Stimulated activated memory B cell treated with anti-CD40 and anti-IgM and Interleukin-4, amounts not matched to agents 10 μg/mL and 1 μg/mL and 100 μg/mL, for 72 hours (primary cell): ENCODE data around the gene SLC35G2.
"Not testable (repeated sequence)": the region's sequence is repeated elsewhere in the genome, so short reads cannot be mapped to it uniquely, and the experiment has no call there.

Experiments
- ATAC-seq: fragments of 150-1000 bp; cut with Tn5 transposase; 2 replicates; pipeline ENCODE4 v1.10.0; 2021
- H3K27ac Mint-ChIP-seq: one replicate; pipeline ENCODE4 v1.8.0; 2022; ENCODE audit warnings: mild to moderate bottlenecking, mixed read lengths
- H3K27me3 Mint-ChIP-seq: one replicate; pipeline ENCODE4 v1.8.0; 2022; ENCODE audit warnings: mixed read lengths
- H3K36me3 Mint-ChIP-seq: one replicate; pipeline ENCODE4 v1.8.0; 2022; ENCODE audit warnings: mixed read lengths
- H3K4me1 Mint-ChIP-seq: one replicate; pipeline ENCODE4 v1.8.0; 2022; ENCODE audit warnings: mixed read lengths
- H3K4me3 Mint-ChIP-seq: one replicate; pipeline ENCODE4 v1.8.0; 2022; ENCODE audit warnings: mild to moderate bottlenecking, moderate library complexity, mixed read lengths
- H3K9me3 Mint-ChIP-seq: one replicate; pipeline ENCODE4 v1.8.0; 2022; ENCODE audit warnings: mixed read lengths

SLC35G2 gene

DNA sequence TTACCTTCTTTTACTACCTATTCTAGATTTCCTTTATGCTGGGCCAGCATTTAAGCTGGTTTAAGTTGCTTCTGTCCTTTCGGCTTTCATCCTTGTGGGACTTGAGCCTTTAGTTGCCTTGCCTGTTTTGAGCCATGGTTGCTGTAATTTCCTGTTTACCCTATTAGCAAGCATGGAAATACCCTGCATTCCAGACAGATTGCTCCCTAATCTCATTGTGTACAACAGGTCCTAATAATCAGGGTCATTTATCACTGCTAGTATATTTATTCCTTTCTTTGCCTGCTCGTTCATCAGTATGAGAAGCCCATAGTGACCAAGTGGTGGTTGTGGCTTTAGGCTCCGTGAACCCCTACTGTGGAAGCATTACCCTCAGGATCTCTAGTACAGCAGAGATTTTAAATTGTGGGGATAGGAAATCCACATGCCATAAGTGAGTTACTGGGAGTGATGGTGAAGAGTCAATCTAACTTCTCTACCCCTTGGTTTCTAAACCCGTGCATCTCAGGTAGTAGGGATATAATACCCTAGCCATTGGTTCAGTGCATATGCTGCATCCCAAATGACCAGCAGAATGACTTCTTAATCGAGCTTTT, 75.0 kb downstream of the SLC35G2 start:
- Mint-ChIP-seq H3K27me3 (no peaks in the 10 kb centered on the region), H3K27ac (no peak overlapping the region), H3K4me1 (peaks cover 40% of the 10 kb centered on the region), H3K4me3 (no peak overlapping the region), H3K9me3 (peaks cover 4% of the 10 kb centered on the region), H3K36me3 (peaks cover 44% of the 10 kb centered on the region)
- no peak for ATAC-seq

DNA sequence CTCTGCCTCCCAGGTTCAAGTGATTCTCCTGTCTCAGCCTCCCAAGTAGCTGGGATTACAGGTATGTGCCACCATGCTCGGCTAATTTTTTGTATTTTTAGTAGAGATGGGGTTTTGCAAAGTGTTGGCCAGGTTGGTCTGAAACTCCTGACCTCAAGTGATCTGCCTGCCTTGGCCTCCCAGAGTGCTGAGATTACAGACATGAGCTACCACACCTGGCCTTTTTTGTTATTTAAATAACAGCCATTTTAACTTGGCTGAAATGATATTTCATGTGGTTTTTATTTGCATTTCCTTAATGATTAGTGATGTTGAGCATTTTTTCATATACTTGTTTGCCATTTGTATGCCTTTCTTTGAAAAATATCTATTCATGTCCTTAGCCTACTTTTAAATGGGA, 78.2 kb downstream of the SLC35G2 start:
- Mint-ChIP-seq H3K36me3 (peaks cover 39% of the 10 kb centered on the region), H3K4me1 (peaks cover 67% of the 10 kb centered on the region)
- H3K27ac Mint-ChIP-seq, H3K9me3 Mint-ChIP-seq, ATAC-seq, H3K27me3 Mint-ChIP-seq, H3K4me3 Mint-ChIP-seq: not testable (repeated sequence)

DNA sequence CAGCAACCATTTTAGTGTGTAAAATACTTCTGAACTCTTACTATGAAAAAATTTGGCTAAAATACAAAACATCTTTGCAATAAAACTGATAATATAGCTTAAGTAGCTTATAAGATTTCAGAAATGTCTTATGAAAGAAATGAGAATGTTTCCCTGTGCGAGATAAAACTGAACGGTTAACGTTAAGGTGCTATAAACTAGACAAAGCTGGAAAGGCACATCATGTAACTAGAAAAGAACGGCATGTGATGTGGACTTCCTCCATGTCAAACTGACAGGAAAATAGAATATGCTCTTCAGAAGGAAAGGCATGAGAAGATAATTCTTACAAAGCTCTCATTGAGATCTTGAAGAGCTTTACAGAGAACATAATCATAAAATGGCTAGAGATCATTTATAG, 79.6 kb downstream of the SLC35G2 start:
- H3K4me1 Mint-ChIP-seq, result peaks cover 67% of the 10 kb centered on the region
- H3K4me3 Mint-ChIP-seq, result no peak overlapping the region
- no peak for ATAC-seq

DNA sequence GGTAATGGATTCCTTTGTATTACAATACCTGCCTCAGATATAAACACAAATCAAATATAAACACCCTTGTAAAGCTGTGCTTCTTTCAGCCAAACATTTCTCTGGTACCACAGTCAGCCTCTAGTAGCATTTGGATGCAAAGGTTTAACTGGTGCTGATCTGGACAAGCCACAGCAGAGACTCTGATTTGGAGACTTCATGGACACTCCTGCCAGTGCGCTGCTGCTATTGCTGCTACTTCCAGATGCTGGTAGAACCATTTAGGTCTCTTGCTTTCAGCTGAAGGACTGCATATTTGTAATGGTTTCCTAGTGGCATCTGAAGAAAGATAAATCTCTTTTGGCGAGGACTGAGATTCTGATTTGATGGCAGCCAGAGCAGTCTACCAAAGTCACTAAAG, 80.0 kb downstream of the SLC35G2 start:
- Mint-ChIP-seq H3K27ac (no peak overlapping the region), H3K36me3 (peaks cover 39% of the 10 kb centered on the region), H3K9me3 (peaks cover 6% of the 10 kb centered on the region), H3K4me3 (no peak overlapping the region), H3K4me1 (peaks cover 67% of the 10 kb centered on the region), H3K27me3 (no peaks in the 10 kb centered on the region)
- no peak for ATAC-seq

More for the DNA sequence above, 79.6 kb downstream of the SLC35G2 start:
- Mint-ChIP-seq H3K27me3 (no peaks in the 10 kb centered on the region), H3K9me3 (peaks cover 2% of the 10 kb centered on the region), H3K27ac (no peak overlapping the region), H3K36me3 (peaks cover 35% of the 10 kb centered on the region)

DNA sequence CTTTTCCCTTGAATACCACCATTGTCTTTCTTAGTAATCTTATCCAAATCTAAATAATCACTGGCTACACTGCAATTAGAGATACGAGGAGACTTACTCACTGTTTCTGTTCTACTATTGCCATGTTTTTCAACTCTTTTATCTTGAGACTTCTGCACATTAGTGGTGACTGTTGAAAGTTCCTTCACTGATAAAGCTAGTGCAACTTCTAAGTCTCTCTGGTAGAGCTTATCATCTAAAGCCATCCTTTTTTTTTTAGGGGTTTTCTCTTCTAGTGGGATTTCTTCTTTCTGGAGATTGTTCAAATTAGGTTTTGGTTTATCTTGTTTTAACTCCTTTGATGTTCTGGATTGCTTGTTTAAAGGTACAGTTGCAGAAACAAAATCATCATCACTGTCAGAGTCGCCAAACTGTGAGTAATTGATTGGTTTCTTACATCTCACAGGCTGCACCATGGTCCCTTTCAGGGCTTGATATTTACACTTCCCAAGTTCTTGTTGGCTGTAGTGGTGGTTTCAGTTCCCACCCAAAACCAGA, 80.8 kb downstream of the SLC35G2 start:
- peaks cover 40% of the 10 kb centered on the region for H3K36me3 Mint-ChIP-seq

DNA sequence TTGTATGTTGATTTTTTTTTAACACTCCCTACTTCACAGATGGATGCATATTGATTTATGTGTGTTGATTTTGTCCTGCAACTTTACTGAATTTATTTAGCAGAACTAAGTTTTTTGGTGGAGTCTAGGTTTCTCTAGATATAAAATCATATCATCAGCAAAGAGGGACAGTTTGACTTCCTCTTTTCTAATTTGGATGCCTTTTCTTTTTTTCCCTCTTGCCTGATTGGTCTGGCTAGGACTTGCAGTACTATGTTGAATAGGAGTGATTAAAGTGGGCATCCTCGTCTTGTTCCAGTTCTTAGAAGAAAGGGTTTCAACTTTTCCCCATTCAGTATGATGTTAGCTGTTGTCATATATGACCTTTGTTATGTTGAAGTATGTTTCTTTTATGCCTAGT, 81.8 kb downstream of the SLC35G2 start:
- H3K36me3 Mint-ChIP-seq, result peaks cover 48% of the 10 kb centered on the region
- ATAC-seq, H3K27me3 Mint-ChIP-seq, H3K9me3 Mint-ChIP-seq, H3K4me3 Mint-ChIP-seq: not testable (repeated sequence)
- peaks cover 65% of the 10 kb centered on the region for H3K4me1 Mint-ChIP-seq
- peak overlapping the region; percentile 46 for H3K27ac Mint-ChIP-seq

More for the DNA sequence above, 80.8 kb downstream of the SLC35G2 start:
- Mint-ChIP-seq H3K4me3 (no peak overlapping the region), H3K4me1 (peaks cover 64% of the 10 kb centered on the region), H3K27me3 (no peaks in the 10 kb centered on the region), H3K27ac (peak overlapping the region; percentile 46), H3K9me3 (peaks cover 6% of the 10 kb centered on the region)
- ATAC-seq, result no peak

- Mint-ChIP-seq H3K27ac (peak overlapping the region; percentile 46), H3K4me1 (peaks cover 72% of the 10 kb centered on the region), H3K4me3 (no peak overlapping the region), H3K36me3 (peaks cover 49% of the 10 kb centered on the region), H3K27me3 (no peaks in the 10 kb centered on the region), H3K9me3 (peaks cover 6% of the 10 kb centered on the region)
- ATAC-seq, result no peak
Observed at GRCh38 chr3:136901391-136901790, 82.5 kb downstream of the SLC35G2 start.

- H3K27ac Mint-ChIP-seq, result peak overlapping the region; percentile 46
- H3K4me3 Mint-ChIP-seq, H3K9me3 Mint-ChIP-seq, ATAC-seq, H3K27me3 Mint-ChIP-seq: not testable (repeated sequence)
- peaks cover 74% of the 10 kb centered on the region for H3K4me1 Mint-ChIP-seq
- H3K36me3 Mint-ChIP-seq, result peaks cover 49% of the 10 kb centered on the region
Observed at GRCh38 chr3:136902530-136902929, 83.6 kb downstream of the SLC35G2 start.

DNA sequence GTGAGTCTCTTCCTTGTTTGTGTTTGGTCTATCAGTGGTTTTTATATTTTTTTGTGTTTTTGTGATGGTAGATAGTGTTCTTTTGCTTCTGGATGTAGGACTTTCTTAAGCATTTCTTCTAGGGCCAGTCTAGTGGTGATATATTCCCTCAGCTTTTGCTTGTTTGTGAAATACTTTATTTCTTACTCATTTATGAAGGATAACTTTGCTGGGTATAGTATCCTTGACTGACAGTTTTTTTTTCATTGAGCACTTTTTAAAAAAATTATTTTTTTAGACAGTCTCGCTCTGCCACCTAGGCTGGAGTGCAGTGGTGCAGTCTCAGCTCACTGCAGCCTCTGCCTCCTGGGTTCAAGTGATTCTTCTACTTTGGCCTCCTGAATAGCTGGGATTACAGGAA, 85.0 kb downstream of the SLC35G2 start:
- Mint-ChIP-seq H3K27me3 (no peaks in the 10 kb centered on the region), H3K9me3 (peaks cover 6% of the 10 kb centered on the region), H3K36me3 (peaks cover 49% of the 10 kb centered on the region), H3K4me3 (no peak overlapping the region), H3K27ac (no peak overlapping the region), H3K4me1 (peaks cover 80% of the 10 kb centered on the region)
- ATAC-seq, result no peak

- Mint-ChIP-seq H3K36me3 (peaks cover 44% of the 10 kb centered on the region), H3K27me3 (no peaks in the 10 kb centered on the region), H3K4me3 (no peak overlapping the region), H3K9me3 (peaks cover 6% of the 10 kb centered on the region), H3K4me1 (peaks cover 81% of the 10 kb centered on the region), H3K27ac (no peak overlapping the region)
- ATAC-seq, result no peak
Observed at GRCh38 chr3:136904746-136905145, 85.8 kb downstream of the SLC35G2 start.
